Neuronal stem cell (in vitro differentiated cells): ENCODE measurements around the gene VPS51.

Experiments used
- DNase-seq: peaks from one replicate; pipeline ENCODE4 v3.0.0-alpha.2; 2013; ENCODE audit warnings: low spot score
- H2AFZ ChIP-seq: one replicate; pipeline ENCODE4 v1.6.1; 2013; ENCODE audit warnings: mild to moderate bottlenecking, low read length, inconsistent platforms
- H2AK5ac ChIP-seq: 2 replicates; pipeline ENCODE4 v1.6.1; 2013; ENCODE audit warnings: low read depth, mild to moderate bottlenecking, inconsistent platforms, low read length, moderate library complexity, mixed read lengths
- H2BK120ac ChIP-seq: 2 replicates; pipeline ENCODE4 v1.6.1; 2013; ENCODE audit warnings: low read depth, mild to moderate bottlenecking, inconsistent platforms, low read length, moderate library complexity, mixed read lengths
- H2BK12ac ChIP-seq: one replicate; pipeline ENCODE4 v1.6.1; 2013; ENCODE audit warnings: low read length, inconsistent platforms
- H2BK15ac ChIP-seq: 2 replicates; pipeline ENCODE4 v1.6.1; 2013; ENCODE audit warnings: mild to moderate bottlenecking, low read length, inconsistent platforms, mixed read lengths
- H2BK5ac ChIP-seq: one replicate; pipeline ENCODE4 v1.6.1; 2013; ENCODE audit warnings: inconsistent platforms, mild to moderate bottlenecking, low read length, moderate library complexity
- H3K14ac ChIP-seq: one replicate; pipeline ENCODE4 v1.6.1; 2013; ENCODE audit warnings: low read length, inconsistent platforms
- H3K18ac ChIP-seq: 2 replicates; pipeline ENCODE4 v1.6.1; 2013; ENCODE audit warnings: low read length, inconsistent platforms
- H3K23ac ChIP-seq: 2 replicates; pipeline ENCODE4 v1.6.1; 2013; ENCODE audit warnings: low read depth, mild to moderate bottlenecking, mixed read lengths, low read length, inconsistent platforms; ENCODE audit not compliant: poor library complexity
- H3K27ac ChIP-seq: replicated peaks from 3 replicates; pipeline ENCODE4 v1.5.1; 2013; ENCODE audit warnings: low read length, inconsistent platforms
- H3K27me3 ChIP-seq, 3 experiments: 2 replicates each; pipeline ENCODE4 v1.6.1; 2013; ENCODE audit warnings: low read length in 3 of 3, mild to moderate bottlenecking in 2 of 3, inconsistent platforms in 1 of 3, low read depth in 1 of 3, mixed read lengths in 1 of 3, moderate library complexity in 1 of 3; ENCODE audit not compliant: control insufficient read depth in 3 of 3, insufficient read depth in 3 of 3
- H3K36me3 ChIP-seq, 2 donors: replicated peaks in 1 of 2; 2 replicates each; pipeline ENCODE4 v1.6.1; 2013; ENCODE audit warnings: low read length in 2 of 2; ENCODE audit not compliant: control insufficient read depth in 2 of 2, insufficient read depth in 2 of 2
- H3K4ac ChIP-seq: 2 replicates; pipeline ENCODE4 v1.6.1; 2013; ENCODE audit warnings: inconsistent platforms, mild to moderate bottlenecking, low read length, moderate library complexity
- H3K4me1 ChIP-seq, 2 donors: 1 replicate in 1 of 2; 2 replicates in 1 of 2; pipeline ENCODE4 v1.6.1; 2013; ENCODE audit warnings: low read length in 2 of 2, low read depth in 1 of 2; ENCODE audit not compliant: control insufficient read depth in 2 of 2, insufficient read depth in 1 of 2
- H3K4me2 ChIP-seq: one replicate; pipeline ENCODE4 v1.6.1; 2013; ENCODE audit warnings: mild to moderate bottlenecking, low read length, inconsistent platforms; ENCODE audit not compliant: insufficient read depth, poor library complexity, severe bottlenecking
- H3K4me3 ChIP-seq, 2 donors: 2 replicates each; pipeline ENCODE4 v1.5.1; 2013; ENCODE audit warnings: low read length in 2 of 2, mild to moderate bottlenecking in 2 of 2, inconsistent platforms in 1 of 2, moderate library complexity in 1 of 2
- H3K79me1 ChIP-seq: one replicate; pipeline ENCODE4 v1.6.1; 2013; ENCODE audit warnings: low read depth, mild to moderate bottlenecking, inconsistent platforms, low read length, moderate library complexity
- H3K9ac ChIP-seq: one replicate; pipeline ENCODE4 v1.6.1; 2013; ENCODE audit warnings: mild to moderate bottlenecking, low read depth, low read length, inconsistent platforms; ENCODE audit not compliant: poor library complexity
- H3K9me3 ChIP-seq, 2 donors: replicated peaks in 1 of 2; 2 replicates each; pipeline versions ENCODE3 to v1.6.1; 2013; ENCODE audit warnings: low read length in 2 of 2, mild to moderate bottlenecking in 2 of 2, inconsistent platforms in 1 of 2, low read depth in 1 of 2, mixed read lengths in 1 of 2, moderate library complexity in 1 of 2; ENCODE audit not compliant: control insufficient read depth in 2 of 2, insufficient read depth in 1 of 2
- H4K8ac ChIP-seq: one replicate; pipeline ENCODE4 v1.6.1; 2013; ENCODE audit warnings: low read depth, mild to moderate bottlenecking, inconsistent platforms, low read length, moderate library complexity
- H4K91ac ChIP-seq: one replicate; pipeline ENCODE4 v1.6.1; 2013; ENCODE audit warnings: low read length, low read depth, mild to moderate bottlenecking, inconsistent platforms; ENCODE audit not compliant: poor library complexity
- WGBS, 2 donors: extraction: QIAGEN DNeasy Blood & Tissue Kit; methylation state at CpG; one replicate each; pipeline ENCODE4 v1.1.7; 2013; ENCODE audit warnings: missing lambda C conversion rate in 2 of 2, mixed read lengths in 1 of 2; ENCODE audit not compliant: insufficient read length in 2 of 2, insufficient replicate concordance in 1 of 2; ENCODE audit errors: extremely low coverage in 2 of 2; 5-methylcytosine and 5-hydroxymethylcytosine counted together

The VPS51 gene

DNA sequence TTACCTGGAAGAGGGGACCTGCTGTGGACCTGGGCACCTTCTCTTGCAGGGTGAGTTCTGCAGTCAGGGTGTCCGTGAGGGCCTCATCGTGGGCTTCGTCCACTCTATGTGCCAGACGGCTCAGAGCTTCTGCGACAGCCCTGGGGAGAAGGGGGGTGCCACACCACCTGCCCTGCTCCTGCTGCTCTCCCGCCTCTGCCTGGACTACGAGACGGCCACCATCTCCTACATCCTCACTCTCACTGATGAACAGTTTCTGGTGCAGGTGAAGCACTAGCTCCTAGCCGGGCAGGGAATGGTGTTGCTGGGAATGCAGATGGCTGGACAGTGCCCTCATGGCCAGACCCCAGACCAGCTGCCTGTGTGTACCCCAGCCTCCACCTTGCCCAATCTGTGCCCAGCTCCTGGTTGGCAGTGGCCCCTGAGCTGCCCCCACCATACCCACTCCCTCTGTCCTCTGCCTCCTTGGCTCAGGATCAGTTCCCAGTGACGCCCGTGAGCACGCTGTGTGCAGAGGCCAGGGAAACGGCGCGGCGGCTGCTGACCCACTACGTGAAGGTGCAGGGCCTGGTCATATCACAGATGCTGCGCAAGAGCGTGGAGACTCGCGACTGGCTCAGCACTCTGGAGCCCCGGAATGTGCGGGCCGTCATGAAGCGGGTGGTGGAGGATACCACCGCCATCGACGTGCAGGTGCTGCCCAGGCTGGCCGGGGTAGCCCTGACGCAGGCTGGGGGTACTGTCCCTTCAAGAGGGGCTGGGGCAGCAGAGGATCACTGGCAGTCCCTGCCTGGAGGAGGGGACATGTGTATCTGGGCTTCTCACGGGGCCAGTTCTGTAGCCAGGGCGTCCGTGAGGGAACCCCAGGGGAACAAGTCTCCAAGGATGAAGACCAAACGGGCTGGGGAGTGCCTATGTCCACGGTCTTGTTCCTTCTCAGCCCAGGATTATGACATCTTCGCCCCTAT lies 13.5 kb downstream of the VPS51 start:
- Histone ChIP-seq H2BK5ac (no peak overlapping the region), H2AFZ (no peak overlapping the region), H3K4ac (no peak overlapping the region), H3K23ac (no peak overlapping the region), H3K18ac (no peak overlapping the region), H2BK120ac (no peak overlapping the region), H4K91ac (no peak overlapping the region), H3K9me3 (no peaks in the 10 kb centered on the region), H3K4me1 (peaks cover 7 to 18% of the 10 kb centered on the region in 2 donors), H3K79me1 (peaks cover 9% of the 10 kb centered on the region), H3K4me3 (no peak overlapping the region), H3K27ac (no peak overlapping the region), H2BK12ac (no peak overlapping the region), H4K8ac (no peak overlapping the region), H3K36me3 (peaks cover 8 to 38% of the 10 kb centered on the region in 2 donors), H2BK15ac (no peak overlapping the region), H2AK5ac (no peak overlapping the region), H3K14ac (no peak overlapping the region), H3K9ac (no peak overlapping the region), H3K27me3 (no peaks in the 10 kb centered on the region), H3K4me2 (no peak overlapping the region)
- no peak for DNase-seq
- no CpG with 5 or more reads among the region's 36 CpGs for WGBS, 2 donors

DNA sequence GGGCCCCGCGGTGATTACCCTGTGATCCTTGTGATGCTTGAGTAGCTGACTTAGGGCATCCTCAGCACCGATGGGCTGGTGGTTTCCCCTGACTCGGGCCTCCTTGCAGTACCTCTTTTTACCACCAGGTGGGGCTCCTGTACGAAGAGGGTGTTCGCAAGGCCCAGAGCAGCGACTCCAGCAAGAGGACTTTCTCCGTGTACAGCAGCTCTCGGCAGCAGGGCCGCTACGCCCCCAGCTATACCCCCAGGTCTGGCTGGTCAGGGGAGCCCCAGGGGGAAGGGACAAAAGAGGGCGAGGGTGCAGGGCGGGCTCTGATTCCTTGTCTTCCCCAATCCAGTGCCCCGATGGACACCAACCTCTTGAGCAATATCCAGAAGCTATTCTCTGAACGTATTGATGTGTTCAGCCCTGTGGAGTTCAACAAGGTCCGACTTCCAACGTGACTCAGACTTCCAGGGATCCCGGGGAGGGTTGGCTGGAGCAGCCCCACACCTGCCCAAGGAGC lies 14.4 kb downstream of the VPS51 start:
- no peak overlapping the region for H3K4ac ChIP-seq
- no peak overlapping the region for H3K23ac ChIP-seq
- H2BK5ac ChIP-seq, result no peak overlapping the region
- peak; percentile 85 for DNase-seq
- H3K18ac ChIP-seq, result no peak overlapping the region
- no peaks in the 10 kb centered on the region for H3K27me3 ChIP-seq
- no peak overlapping the region for H3K4me3 ChIP-seq
- WGBS, 2 donors, result no CpG with 5 or more reads among the region's 18 CpGs
- peak overlapping the region; percentile 68 for H2AFZ ChIP-seq
- H2BK120ac ChIP-seq, result no peak overlapping the region
- H3K4me1 ChIP-seq, result peaks cover 7 to 18% of the 10 kb centered on the region in 2 donors
- no peak overlapping the region for H4K91ac ChIP-seq
- H3K36me3 ChIP-seq, result peaks cover 12 to 45% of the 10 kb centered on the region in 2 donors
- H2BK15ac ChIP-seq, result no peak overlapping the region
- no peak overlapping the region for H3K27ac ChIP-seq
- no peak overlapping the region for H3K14ac ChIP-seq
- no peak overlapping the region for H3K4me2 ChIP-seq
- H3K9me3 ChIP-seq, result no peaks in the 10 kb centered on the region
- no peak overlapping the region for H3K9ac ChIP-seq
- no peak overlapping the region for H2AK5ac ChIP-seq
- no peak overlapping the region for H4K8ac ChIP-seq
- no peak overlapping the region for H2BK12ac ChIP-seq
- H3K79me1 ChIP-seq, result peaks cover 9% of the 10 kb centered on the region

DNA sequence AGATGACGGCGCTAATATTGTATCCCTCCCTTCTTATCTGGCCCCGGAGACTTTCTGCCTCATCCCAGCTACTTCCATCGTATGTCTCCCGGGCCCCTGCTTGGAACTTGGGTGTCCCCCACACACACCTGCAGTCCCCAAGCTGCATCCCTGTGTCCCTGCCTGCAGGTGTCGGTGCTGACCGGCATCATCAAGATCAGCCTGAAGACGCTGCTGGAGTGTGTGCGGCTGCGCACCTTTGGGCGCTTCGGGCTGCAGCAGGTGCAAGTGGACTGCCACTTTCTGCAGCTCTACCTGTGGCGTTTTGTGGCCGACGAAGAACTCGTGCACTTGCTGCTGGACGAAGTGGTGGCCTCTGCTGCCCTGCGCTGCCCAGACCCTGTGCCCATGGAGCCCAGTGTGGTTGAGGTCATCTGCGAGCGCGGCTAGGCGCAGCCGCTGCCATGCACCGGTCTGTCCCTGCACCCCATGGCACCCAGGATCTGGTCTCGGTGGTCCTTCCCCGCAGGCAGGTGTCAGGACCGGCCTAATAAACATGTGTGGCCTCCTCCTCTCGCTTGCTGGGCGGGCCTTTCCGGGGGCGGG lies 15.2 kb downstream of the VPS51 start:
- no CpG with 5 or more reads among the region's 31 CpGs for WGBS, 2 donors
- no peak overlapping the region for H2BK120ac ChIP-seq
- H3K4me3 ChIP-seq, result peak overlapping the region in 1 of 2 donors; percentile 3
- H3K14ac ChIP-seq, result peak overlapping the region; percentile 59
- peak overlapping the region; percentile 37 for H3K4me2 ChIP-seq
- H2BK5ac ChIP-seq, result peak overlapping the region; percentile 79
- H3K9ac ChIP-seq, result peak overlapping the region; percentile 87
- H3K4me1 ChIP-seq, result peaks cover 7 to 18% of the 10 kb centered on the region in 2 donors
- H3K23ac ChIP-seq, result peak overlapping the region; percentile 98
- no peak overlapping the region for H3K27ac ChIP-seq
- no peak for DNase-seq
- no peak overlapping the region for H2AFZ ChIP-seq
- H3K27me3 ChIP-seq, result no peaks in the 10 kb centered on the region
- H2BK15ac ChIP-seq, result no peak overlapping the region
- peak overlapping the region; percentile 33 for H2BK12ac ChIP-seq
- H4K8ac ChIP-seq, result no peak overlapping the region
- H4K91ac ChIP-seq, result no peak overlapping the region
- no peaks in the 10 kb centered on the region for H3K9me3 ChIP-seq
- H2AK5ac ChIP-seq, result peak overlapping the region; percentile 61
- H3K4ac ChIP-seq, result no peak overlapping the region
- H3K79me1 ChIP-seq, result peaks cover 13% of the 10 kb centered on the region
- H3K36me3 ChIP-seq, result peaks cover 14 to 48% of the 10 kb centered on the region in 2 donors
- peak overlapping the region; percentile 84 for H3K18ac ChIP-seq
